HuH-7 (cell line): ENCODE results near the gene CPAMD8.

Experiments used
- DNase-seq: peaks from one replicate; pipeline ENCODE4 v3.0.0; 2011; ENCODE audit warnings: low spot score

CPAMD8 gene

DNA sequence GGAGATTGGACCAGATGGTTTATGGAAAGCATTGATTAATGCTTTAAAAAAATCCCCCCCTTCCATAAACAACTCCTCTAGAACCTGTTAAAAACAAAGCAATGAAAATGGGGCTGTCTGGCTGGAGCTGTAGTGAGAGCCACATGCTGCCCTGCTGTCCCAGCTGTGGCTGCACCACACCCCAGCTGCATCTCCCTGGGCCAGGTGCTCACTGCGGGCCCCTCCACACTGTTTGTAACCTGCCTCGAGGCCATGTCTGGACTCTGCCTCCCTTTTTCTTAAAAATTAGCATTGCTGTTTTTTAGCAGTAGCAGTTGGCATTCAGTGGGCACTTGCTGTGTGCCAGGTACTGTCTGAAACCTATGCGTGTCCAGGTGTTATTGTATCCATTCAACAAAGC, 153.0 kb downstream of the CPAMD8 start:
- DNase-seq, result no peak

DNA sequence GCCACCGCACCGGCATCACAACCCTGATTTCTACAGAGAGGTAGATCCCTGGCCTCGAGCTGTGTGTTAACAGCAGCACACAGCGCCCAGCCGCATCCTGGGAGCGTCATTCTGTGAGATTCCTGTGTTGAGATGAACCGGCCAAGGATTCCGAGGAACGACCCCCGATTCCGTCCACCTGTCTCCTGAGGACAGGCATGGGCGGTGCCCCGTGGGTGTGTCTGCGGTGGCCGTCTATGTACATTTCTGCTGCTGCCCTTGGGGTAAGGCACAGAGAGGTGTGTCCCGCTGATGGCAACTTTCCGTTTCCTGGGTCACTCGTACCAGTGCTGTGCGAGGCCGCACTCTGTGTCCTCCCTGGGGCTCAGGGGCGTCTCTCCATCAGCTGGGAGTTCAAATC, 153.9 kb downstream of the CPAMD8 start:
- DNase-seq, result no peak

DNA sequence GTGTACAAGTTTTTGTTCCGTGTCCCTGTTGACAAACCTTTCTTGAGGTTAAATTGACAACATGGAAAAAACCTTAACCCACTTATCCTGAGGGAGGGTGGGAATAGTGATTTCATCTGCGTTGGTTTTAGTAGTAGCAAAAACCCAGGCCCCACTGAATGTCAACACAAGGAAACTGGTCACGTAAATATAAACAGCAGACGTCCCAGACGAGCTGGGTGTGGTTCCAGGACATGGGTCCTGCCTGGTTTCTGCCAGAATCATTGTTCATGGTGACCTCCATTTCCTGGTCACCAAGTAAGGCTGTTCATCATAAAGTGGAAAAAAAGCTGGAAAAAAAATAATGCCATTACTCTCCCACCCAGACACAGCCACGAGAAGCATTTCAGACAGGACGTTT, 154.7 kb downstream of the CPAMD8 start:
- no peak for DNase-seq

- DNase-seq, result no peak
Observed at GRCh38 chr19:16869331-16869972, 157.2 kb downstream of the CPAMD8 start.

- no peak for DNase-seq
Observed at GRCh38 chr19:16868423-16869130, 158.0 kb downstream of the CPAMD8 start.

DNA sequence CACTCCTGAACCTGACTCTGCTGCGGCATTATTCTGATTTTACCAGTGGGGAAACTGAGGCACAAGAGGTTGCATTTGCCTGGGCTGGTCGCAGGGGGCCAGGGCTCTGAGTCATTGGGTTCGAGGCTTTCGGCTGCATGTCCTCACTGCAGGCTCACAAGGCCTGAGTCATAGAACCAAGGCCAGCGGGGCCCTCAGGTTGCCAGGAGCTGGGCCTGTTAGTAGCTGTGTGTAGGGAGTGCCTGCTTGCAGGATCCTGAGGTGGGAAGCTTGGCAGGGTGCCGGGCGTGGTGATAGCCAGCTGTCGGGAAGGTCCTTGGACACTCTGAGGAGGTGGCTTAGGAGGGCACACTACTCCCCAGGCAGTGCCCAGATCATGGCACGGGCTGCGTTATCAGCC, 159.4 kb downstream of the CPAMD8 start:
- no peak for DNase-seq

DNA sequence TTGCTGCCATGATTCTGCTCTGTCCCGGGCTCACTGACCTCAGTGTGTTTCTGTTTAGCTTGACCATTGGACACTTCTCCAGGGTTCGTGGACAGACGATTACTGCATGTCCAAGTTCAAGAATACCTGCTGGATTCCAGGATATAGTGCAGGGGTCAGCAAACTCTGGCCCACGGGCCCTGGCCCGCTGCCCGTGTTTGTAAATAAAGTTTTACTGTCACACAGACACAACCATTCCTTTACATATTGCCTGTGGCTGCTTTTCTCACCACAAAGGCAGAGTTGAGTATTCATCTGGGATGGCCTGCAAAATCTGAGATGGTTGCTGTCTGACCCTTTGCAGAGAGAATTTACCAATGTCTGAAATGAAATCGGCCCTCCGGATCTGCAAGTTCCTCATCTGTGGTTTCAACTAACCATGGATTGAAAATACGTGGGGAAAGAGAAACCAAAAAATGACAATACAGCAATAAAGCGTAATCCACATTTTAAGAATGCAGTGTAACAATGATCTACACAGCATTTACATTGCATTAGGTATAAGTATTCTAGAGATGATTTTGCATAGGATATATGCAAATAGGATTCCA, 163.7 kb downstream of the CPAMD8 start:
- no peak for DNase-seq

DNA sequence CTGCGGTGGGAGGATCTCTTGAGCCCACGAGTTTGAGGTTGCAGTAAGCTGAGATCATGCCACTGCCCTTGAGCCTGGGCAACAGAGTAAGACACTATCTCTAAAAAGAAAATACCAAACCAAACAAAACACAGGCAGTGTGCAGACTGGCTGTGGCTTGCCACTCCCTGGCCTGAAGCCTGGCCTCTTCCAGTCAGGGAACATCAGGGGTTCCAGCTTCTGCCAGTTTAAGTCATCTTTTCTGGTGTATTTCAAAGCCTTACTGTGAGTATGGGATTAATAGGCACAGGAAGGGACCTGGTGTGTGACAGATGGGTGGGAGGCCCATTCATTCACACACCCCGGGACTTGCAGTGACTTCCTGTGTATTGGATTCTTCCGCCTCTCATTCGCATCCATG, 164.8 kb downstream of the CPAMD8 start:
- no peak for DNase-seq

DNA sequence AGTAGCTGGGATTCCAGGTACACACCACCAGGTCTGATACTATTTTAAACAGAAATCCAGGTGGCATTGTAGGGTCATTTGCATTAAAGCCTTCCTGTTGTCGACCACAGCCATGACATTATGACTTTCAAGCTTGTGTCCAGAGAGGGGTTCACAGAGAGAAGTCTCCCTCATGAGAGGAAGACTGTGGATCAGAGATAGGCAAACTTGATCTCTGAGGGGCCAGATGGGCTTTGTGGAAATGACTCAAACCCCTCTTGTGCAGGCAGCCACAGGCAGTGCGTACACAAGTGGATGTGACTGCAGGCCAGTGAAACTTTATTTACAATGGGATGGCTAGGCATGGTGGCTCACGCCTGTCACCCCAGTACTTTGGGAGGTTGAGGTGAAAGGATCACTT, 165.6 kb downstream of the CPAMD8 start:
- no peak for DNase-seq

- no peak for DNase-seq
Observed at GRCh38 chr19:16860118-16860517, 166.5 kb downstream of the CPAMD8 start.

DNA sequence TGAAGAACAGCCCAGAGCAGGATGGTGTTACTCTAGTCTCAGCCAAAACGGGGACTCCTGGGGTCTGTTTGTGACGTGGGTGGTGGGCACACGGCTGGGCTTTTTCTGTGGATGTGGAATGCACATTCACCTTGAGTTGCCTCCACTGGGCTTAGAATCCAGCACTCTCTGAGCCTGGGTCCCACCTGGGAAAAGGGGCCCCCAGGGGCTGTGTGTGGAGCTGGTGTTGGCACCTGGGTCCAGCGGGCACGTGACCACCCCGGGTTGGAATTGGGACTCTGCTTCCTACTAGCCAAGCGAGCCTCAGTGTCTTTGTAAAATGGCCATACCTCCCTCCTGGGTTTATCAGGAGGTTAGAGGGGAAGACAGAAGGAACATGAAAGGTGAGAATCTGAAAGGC, 167.0 kb downstream of the CPAMD8 start:
- no peak for DNase-seq

GRCh38 chr19:16856091-16856490, 170.5 kb downstream of the CPAMD8 start:
- DNase-seq, result no peak

DNA sequence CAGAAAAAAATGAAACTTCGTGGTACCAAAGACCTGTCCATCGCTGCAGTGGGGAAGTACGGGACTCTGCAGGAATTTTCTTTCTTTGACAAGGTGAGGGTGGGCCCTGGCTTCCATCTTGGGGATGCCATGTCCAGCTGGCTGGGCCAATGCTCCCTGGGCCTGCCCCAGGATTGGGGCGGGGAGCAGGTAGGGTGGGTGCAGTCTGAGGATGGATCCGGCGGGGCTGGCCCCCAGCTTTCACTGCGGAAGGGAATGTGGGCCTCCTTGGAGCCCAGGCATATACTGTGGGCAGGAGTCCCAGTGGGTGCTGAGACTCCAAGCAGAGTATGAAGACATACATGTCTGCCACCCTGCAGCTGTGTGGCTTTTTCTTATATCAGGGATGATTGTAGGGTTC, 173.5 kb downstream of the CPAMD8 start:
- no peak for DNase-seq

DNA sequence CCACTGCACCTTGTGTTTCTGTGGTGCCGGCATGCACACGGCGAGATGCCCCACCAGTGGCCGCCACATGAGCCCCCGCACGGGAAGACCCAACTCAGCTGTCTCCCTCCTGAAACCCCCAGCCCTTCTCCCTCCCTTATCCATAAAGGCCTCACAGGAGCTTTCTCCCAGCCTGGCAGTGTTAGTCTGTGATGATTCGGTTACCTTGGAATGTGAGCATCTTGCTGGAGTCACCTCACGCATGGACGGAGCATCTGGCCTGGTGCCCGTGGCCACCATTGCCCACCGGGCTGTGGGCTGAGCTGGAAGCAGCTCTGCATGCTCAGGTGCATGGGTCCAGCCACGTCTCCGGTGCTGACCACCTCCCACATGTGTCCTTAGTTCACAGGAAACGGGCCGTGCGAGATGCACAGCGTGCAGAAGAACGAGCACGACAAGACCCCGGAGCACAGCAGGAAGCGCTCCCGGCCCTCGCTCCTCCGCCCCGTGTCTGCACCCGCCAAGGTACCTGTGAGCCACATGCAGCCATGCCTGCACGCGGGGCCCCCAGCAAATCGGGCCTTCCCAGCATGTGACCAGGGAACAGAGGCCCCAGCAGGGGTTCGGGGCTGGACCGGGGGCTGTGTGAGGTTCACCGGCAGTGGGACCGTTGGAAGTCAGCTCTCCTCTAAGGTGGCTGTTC, 175.4 kb downstream of the CPAMD8 start:
- no peak for DNase-seq

GRCh38 chr19:16850133-16850532, 176.5 kb downstream of the CPAMD8 start:
- no peak for DNase-seq

GRCh38 chr19:16849168-16849567, 177.4 kb downstream of the CPAMD8 start:
- DNase-seq, result no peak

DNA sequence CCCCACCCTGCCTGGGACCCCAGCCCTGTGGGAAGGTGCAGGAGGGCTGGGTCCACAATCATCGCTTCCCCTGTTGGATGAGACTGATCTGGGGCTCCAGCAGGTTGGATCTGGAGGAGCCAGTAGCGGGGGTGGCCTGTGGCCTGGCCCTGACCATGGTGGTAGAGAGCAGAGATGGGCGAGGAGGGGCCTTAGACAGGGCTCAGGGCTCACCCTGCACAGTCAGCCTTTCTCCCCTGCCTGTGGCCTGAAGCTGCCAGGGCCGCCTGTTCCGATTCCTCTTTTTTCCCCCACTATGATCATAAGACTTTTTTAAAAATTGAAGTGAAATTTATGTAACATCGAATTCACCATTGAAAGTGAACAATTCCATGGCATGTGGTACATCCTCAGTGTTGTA, 179.2 kb downstream of the CPAMD8 start:
- no peak for DNase-seq

DNA sequence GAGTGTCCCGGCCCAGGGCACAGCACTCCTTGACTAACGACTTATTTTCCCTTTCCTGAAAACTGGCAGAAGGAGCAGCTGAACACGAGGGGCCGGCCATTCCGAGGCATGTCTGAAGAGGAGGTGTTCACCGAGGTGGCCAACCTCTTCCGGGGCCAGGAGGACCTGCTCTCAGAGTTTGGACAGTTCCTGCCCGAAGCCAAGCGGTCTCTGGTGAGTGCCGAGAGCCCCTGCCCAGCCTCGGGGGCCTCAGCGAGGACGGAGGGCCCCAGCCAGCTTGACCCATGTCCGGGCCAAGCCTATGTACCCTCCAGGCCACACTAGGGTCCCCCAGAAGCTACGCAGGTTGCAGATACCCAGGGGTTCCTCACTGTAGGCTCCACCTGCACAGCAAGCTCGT, 179.7 kb downstream of the CPAMD8 start:
- DNase-seq, result no peak
